Measurements from ENCODE around the gene CNGA3.
A peak's percentile ranks its signal among the peaks of the same experiment; 100 is the strongest.

Gene CNGA3

GRCh38 chr2:98327776-98328175 is 18.5 kb upstream of the CNGA3 start:
- no peak for DNase-seq (ENCODE audit: low read depth, low spot score)

- DNase-seq (ENCODE audit: low read depth, low spot score), result no peak
These were observed 16.7 kb upstream of the CNGA3 start for GRCh38 chr2:98329549-98329948.

- no peak for DNase-seq (ENCODE audit: low read depth, low spot score)
These were observed 13.3 kb upstream of the CNGA3 start for GRCh38 chr2:98332989-98333388.

GRCh38 chr2:98333922-98334321 is 12.3 kb upstream of the CNGA3 start:
- DNase-seq (ENCODE audit: low read depth, low spot score), result peak; percentile 56

- DNase-seq (ENCODE audit: low read depth, low spot score), result peak; percentile 95
These were observed 11.7 kb upstream of the CNGA3 start for GRCh38 chr2:98334439-98335078.

- DNase-seq (ENCODE audit: low read depth, low spot score), result no peak
These were observed 11.0 kb upstream of the CNGA3 start for GRCh38 chr2:98335271-98335670.

GRCh38 chr2:98341241-98341640 is 5.0 kb upstream of the CNGA3 start:
- DNase-seq (ENCODE audit: low read depth, low spot score), result no peak

- DNase-seq (ENCODE audit: low read depth, low spot score), result no peak
These were observed 3.0 kb upstream of the CNGA3 start for GRCh38 chr2:98343285-98343684.

GRCh38 chr2:98347298-98348065 is 1.2 kb downstream of the CNGA3 start:
- peak; percentile 25 for DNase-seq (ENCODE audit: low read depth, low spot score)

- DNase-seq (ENCODE audit: low read depth, low spot score), result peak; percentile 25
These were observed 1.9 kb downstream of the CNGA3 start for GRCh38 chr2:98348066-98348561.

GRCh38 chr2:98350411-98350810 is 4.2 kb downstream of the CNGA3 start:
- DNase-seq (ENCODE audit: low read depth, low spot score), result no peak

GRCh38 chr2:98355881-98356280 is 9.6 kb downstream of the CNGA3 start:
- peak; percentile 79 for DNase-seq (ENCODE audit: low read depth, low spot score)

GRCh38 chr2:98356729-98357128 is 10.5 kb downstream of the CNGA3 start:
- peak; percentile 59 for DNase-seq (ENCODE audit: low read depth, low spot score)

- DNase-seq (ENCODE audit: low read depth, low spot score), result no peak
These were observed 11.6 kb downstream of the CNGA3 start for GRCh38 chr2:98357849-98358248.

GRCh38 chr2:98359986-98360385 is 13.7 kb downstream of the CNGA3 start:
- no peak for DNase-seq (ENCODE audit: low read depth, low spot score)

- DNase-seq (ENCODE audit: low read depth, low spot score), result no peak
These were observed 21.5 kb downstream of the CNGA3 start for GRCh38 chr2:98367721-98368120.

GRCh38 chr2:98369710-98370239 is 23.5 kb downstream of the CNGA3 start:
- DNase-seq (ENCODE audit: low read depth, low spot score), result no peak

GRCh38 chr2:98372121-98372520 is 25.9 kb downstream of the CNGA3 start:
- DNase-seq (ENCODE audit: low read depth, low spot score), result no peak

GRCh38 chr2:98372579-98372978 is 26.3 kb downstream of the CNGA3 start:
- no peak for DNase-seq (ENCODE audit: low read depth, low spot score)

- no peak for DNase-seq (ENCODE audit: low read depth, low spot score)
These were observed 28.0 kb downstream of the CNGA3 start for GRCh38 chr2:98374286-98374685.

GRCh38 chr2:98374958-98375570 is 28.8 kb downstream of the CNGA3 start:
- no peak for DNase-seq (ENCODE audit: low read depth, low spot score)

GRCh38 chr2:98376301-98376910 is 30.1 kb downstream of the CNGA3 start:
- peak; percentile 16 for DNase-seq (ENCODE audit: low read depth, low spot score)

Measured in astrocyte of the hippocampus (primary cell).